HepG2 (cell line): ENCODE data around the gene FBXO10. TPM values are rescaled to one million over a fixed set of nuclear protein-coding genes. Genes with fewer than 3 reads are reported as not detected.

Experiments
- CEBPB ChIP-seq: IDR thresholded peaks from 2 replicates; pipeline ENCODE4 v1.6.1; 2011; ENCODE audit warnings: low read depth, low read length, improper control_type of control experiment, borderline replicate concordance
- ELF3 ChIP-seq: IDR thresholded peaks from 2 replicates; pipeline ENCODE4 v1.6.1; 2016; ENCODE audit warnings: missing genetic modification reagents, missing compliant biosample characterization
- FOXK1 ChIP-seq: sonication (generic); formaldehyde crosslinking; IDR thresholded peaks from 2 replicates; pipeline ENCODE4 v1.4.0; 2020; ENCODE audit warnings: low read depth, missing genetic modification reagents, borderline replicate concordance
- FOXK2 ChIP-seq: fragments of 450-650 bp; IDR thresholded peaks from 2 replicates; pipeline ENCODE4 v1.6.1; 2016
- IRF2 ChIP-seq: IDR thresholded peaks from 2 replicates; pipeline ENCODE4 v1.6.1; 2018; ENCODE audit warnings: missing genetic modification reagents, missing compliant biosample characterization
- JUN ChIP-seq: sonication (generic); formaldehyde crosslinking; IDR thresholded peaks from 2 replicates; pipeline ENCODE4 v1.4.0; 2020; ENCODE audit warnings: mild to moderate bottlenecking, missing genetic modification reagents
- KDM4B ChIP-seq: sonication (generic); formaldehyde crosslinking; IDR thresholded peaks from 2 replicates; pipeline ENCODE4 v1.4.0; 2020; ENCODE audit warnings: missing genetic modification reagents
- KDM5A ChIP-seq: fragments of 200-600 bp; sonication (generic); IDR thresholded peaks from 2 replicates; pipeline ENCODE4 v1.7.0; 2018; ENCODE audit warnings: antibody characterized with exemption, mild to moderate bottlenecking, low read length, borderline replicate concordance
- KLF16 ChIP-seq, 2 experiments: sonication (generic) in 1 of 2; formaldehyde crosslinking in 1 of 2; IDR thresholded peaks; 2 replicates each; pipeline versions ENCODE4 v1.6.1 to v1.8.0; 2016 to 2023; ENCODE audit warnings: missing genetic modification reagents in 2 of 2, missing compliant biosample characterization in 1 of 2
- PHF20 ChIP-seq: sonication (generic); formaldehyde crosslinking; IDR thresholded peaks from 2 replicates; pipeline ENCODE4 v1.5.0; 2020; ENCODE audit warnings: mild to moderate bottlenecking, missing genetic modification reagents
- POLR2AphosphoS2 ChIP-seq: IDR thresholded peaks from 2 replicates; pipeline ENCODE4 v1.6.1; 2011; ENCODE audit warnings: low read depth, low read length, improper control_type of control experiment
- SALL2 ChIP-seq: sonication (generic); formaldehyde crosslinking; IDR thresholded peaks from 2 replicates; pipeline ENCODE4 v1.8.1; 2023; ENCODE audit warnings: mild to moderate bottlenecking, missing genetic modification reagents, inconsistent platforms
- SIN3A ChIP-seq: IDR thresholded peaks from 2 replicates; pipeline ENCODE4 v1.6.1; 2011; ENCODE audit warnings: low read depth, mild to moderate bottlenecking, control low read depth, low read length, borderline replicate concordance
- SMAD1 ChIP-seq: sonication (generic); formaldehyde crosslinking; IDR thresholded peaks from 2 replicates; pipeline ENCODE4 v1.4.0; 2020; ENCODE audit warnings: missing genetic modification reagents, low read depth, mild to moderate bottlenecking, borderline replicate concordance
- SMYD3 ChIP-seq: sonication (generic); formaldehyde crosslinking; IDR thresholded peaks from 2 replicates; pipeline ENCODE4 v1.8.1; 2023; ENCODE audit warnings: mild to moderate bottlenecking, missing genetic modification reagents
- SP5 ChIP-seq: IDR thresholded peaks from 2 replicates; pipeline ENCODE4 v1.6.1; 2016; ENCODE audit warnings: low read depth, borderline replicate concordance
- TMF1 ChIP-seq: sonication (generic); formaldehyde crosslinking; IDR thresholded peaks from 2 replicates; pipeline ENCODE4 v1.8.1; 2022; ENCODE audit warnings: low read depth, missing genetic modification reagents
- ZMYM4 ChIP-seq: sonication (generic); formaldehyde crosslinking; IDR thresholded peaks from 2 replicates; pipeline ENCODE4 v1.8.1; 2023; ENCODE audit warnings: mild to moderate bottlenecking, missing genetic modification reagents
- ZNF546 ChIP-seq: sonication (generic); formaldehyde crosslinking; conservative IDR thresholded peaks from 2 replicates; pipeline ENCODE4 v1.8.1; 2023; ENCODE audit warnings: mild to moderate bottlenecking, missing genetic modification reagents
- polyA plus RNA-seq, 8 experiments: library from polyadenylated mRNA; depleted of rRNA in 3 of 8; stranded (reverse) in 7 of 8; unstranded in 1 of 8; fragments of >200 nt; fragmentation: Illumina TruSeq in 4 of 8; extraction: Trizol in 4 of 8; gene quantifications; 2 replicates each; pipeline versions ENCODE4 v1.2.1 to v1.2.3, GENCODE V29; 2011 to 2016; ENCODE audit warnings: low read depth in 4 of 8, missing spikeins in 1 of 8, mixed read lengths in 1 of 8; ENCODE audit not compliant: insufficient read depth in 1 of 8
- total RNA-seq, 5 experiments: library from RNA; depleted of rRNA; stranded (reverse); fragments of >200 nt; fragmentation: Illumina TruSeq; extraction: Trizol; gene quantifications; 2 replicates each; pipeline ENCODE4 v1.2.3, GENCODE V29; 2016; ENCODE audit warnings: low read depth in 1 of 5
- TF ChIP-seq, protein P1 (sequence below): sonication (generic); formaldehyde crosslinking; IDR thresholded peaks from 2 replicates; pipeline ENCODE4 v1.5.1; 2020; ENCODE audit warnings: mild to moderate bottlenecking, missing genetic modification reagents, moderate library complexity
- TF ChIP-seq, protein P2 (sequence below): IDR thresholded peaks from 2 replicates; pipeline ENCODE4 v1.6.1; 2012; ENCODE audit warnings: low read length, improper control_type of control experiment
- TF ChIP-seq, protein P3 (sequence below): IDR thresholded peaks from 2 replicates; pipeline ENCODE4 v1.6.1; 2016; ENCODE audit warnings: low read depth

The FBXO10 gene
- total and polyA plus RNA-seq, 2 of the 13 experiments (the other 11 are each of a cell fraction or from before 2014, with no cell fraction given): 3.1 to 5.1 TPM

DNA sequence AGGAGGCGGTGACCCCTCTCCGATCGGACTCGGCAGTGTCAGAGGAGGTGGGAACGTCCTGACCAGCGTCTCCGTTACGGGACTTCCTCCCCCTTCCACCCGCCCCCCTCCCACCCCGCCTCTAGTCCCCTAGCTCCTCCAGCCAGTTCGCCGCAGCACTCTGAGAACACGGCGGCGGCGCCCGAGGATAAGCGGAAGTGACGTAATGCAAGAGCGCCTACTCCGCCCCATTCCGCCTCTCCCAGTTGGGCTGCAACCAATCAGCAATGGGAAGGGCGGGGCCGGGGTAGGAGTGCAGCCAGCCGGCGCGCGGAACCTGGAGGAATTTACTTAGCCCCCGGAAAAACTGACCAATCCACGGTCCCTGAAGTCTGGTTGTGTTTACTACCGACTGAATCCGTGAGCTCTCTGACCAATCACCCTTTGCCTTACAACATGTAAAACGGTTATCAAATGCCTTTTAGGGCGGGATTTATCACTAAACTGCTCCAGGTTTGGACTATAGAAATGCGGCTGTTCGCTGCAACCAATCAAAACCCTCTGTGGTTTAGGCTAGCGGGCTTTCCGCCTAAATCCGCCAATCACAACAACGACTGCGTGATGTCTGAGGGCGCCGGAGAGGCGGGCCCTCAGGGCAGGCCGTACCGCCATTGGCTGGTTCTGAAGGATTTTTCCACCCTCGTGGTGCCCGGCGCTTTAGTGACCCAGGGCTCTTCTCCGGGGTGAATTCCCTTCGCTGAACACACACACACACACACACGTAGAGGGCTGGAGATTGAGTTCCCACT lies 110.7 kb downstream of the FBXO10 start, which contains the start of gene ZBTB5 (continued):
- TF ChIP-seq, protein P1, sequence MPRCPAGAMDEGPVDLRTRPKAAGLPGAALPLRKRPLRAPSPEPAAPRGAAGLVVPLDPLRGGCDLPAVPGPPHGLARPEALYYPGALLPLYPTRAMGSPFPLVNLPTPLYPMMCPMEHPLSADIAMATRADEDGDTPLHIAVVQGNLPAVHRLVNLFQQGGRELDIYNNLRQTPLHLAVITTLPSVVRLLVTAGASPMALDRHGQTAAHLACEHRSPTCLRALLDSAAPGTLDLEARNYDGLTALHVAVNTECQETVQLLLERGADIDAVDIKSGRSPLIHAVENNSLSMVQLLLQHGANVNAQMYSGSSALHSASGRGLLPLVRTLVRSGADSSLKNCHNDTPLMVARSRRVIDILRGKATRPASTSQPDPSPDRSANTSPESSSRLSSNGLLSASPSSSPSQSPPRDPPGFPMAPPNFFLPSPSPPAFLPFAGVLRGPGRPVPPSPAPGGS (CRISPR knock-in tag): 0 out of 2 replicates have a peak, but pooled peaks have one; percentile 24
- 0 out of 2 replicates have a peak, but pooled peaks have one; percentile 21 for TF ChIP-seq SALL2
- TF ChIP-seq SIN3A: peak; percentile 87; the same call in 1 of the 2 replicates
- TF ChIP-seq ELF3: peak; percentile 8; the same call in 1 of the 2 replicates
- TF ChIP-seq FOXK1: peak; percentile 96
- TF ChIP-seq KDM5A: no peak
- TF ChIP-seq JUN (CRISPR knock-in tag): no peak
- peak; percentile 23; the same call in 1 of the 2 replicates for TF ChIP-seq IRF2
- TF ChIP-seq ZMYM4 (CRISPR knock-in tag): peak; percentile 67
- 0 out of 2 replicates have a peak, but pooled peaks have one; percentile 71 for TF ChIP-seq POLR2AphosphoS2
- no peak for TF ChIP-seq KDM4B (CRISPR knock-in tag)
- no peak for TF ChIP-seq SMAD1 (CRISPR knock-in tag)
- TF ChIP-seq PHF20 (CRISPR knock-in tag): peak; percentile 49; the same call in 1 of the 2 replicates
- TF ChIP-seq CEBPB: peak; percentile 72; the same call in 1 of the 2 replicates
- TF ChIP-seq FOXK2: peak; percentile 61; the same call in 1 of the 2 replicates
- TF ChIP-seq SMYD3 (CRISPR knock-in tag): no peak
- TF ChIP-seq, protein P2, sequence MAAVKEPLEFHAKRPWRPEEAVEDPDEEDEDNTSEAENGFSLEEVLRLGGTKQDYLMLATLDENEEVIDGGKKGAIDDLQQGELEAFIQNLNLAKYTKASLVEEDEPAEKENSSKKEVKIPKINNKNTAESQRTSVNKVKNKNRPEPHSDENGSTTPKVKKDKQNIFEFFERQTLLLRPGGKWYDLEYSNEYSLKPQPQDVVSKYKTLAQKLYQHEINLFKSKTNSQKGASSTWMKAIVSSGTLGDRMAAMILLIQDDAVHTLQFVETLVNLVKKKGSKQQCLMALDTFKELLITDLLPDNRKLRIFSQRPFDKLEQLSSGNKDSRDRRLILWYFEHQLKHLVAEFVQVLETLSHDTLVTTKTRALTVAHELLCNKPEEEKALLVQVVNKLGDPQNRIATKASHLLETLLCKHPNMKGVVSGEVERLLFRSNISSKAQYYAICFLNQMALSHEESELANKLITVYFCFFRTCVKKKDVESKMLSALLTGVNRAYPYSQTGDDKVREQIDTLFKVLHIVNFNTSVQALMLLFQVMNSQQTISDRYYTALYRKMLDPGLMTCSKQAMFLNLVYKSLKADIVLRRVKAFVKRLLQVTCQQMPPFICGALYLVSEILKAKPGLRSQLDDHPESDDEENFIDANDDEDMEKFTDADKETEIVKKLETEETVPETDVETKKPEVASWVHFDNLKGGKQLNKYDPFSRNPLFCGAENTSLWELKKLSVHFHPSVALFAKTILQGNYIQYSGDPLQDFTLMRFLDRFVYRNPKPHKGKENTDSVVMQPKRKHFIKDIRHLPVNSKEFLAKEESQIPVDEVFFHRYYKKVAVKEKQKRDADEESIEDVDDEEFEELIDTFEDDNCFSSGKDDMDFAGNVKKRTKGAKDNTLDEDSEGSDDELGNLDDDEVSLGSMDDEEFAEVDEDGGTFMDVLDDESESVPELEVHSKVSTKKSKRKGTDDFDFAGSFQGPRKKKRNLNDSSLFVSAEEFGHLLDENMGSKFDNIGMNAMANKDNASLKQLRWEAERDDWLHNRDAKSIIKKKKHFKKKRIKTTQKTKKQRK: peak; percentile 73
- TF ChIP-seq, protein P3, sequence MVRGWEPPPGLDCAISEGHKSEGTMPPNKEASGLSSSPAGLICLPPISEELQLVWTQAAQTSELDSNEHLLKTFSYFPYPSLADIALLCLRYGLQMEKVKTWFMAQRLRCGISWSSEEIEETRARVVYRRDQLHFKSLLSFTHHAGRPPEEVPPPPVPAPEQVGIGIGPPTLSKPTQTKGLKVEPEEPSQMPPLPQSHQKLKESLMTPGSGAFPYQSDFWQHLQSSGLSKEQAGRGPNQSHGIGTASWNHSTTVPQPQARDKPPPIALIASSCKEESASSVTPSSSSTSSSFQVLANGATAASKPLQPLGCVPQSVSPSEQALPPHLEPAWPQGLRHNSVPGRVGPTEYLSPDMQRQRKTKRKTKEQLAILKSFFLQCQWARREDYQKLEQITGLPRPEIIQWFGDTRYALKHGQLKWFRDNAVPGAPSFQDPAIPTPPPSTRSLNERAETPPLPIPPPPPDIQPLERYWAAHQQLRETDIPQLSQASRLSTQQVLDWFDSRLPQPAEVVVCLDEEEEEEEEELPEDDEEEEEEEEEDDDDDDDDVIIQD (CRISPR knock-in tag): peak; percentile 57; the same call in 1 of the 2 replicates
- no peak for TF ChIP-seq KLF16 (CRISPR knock-in tag; IDR thresholded peaks at IDR 0.05)
- TF ChIP-seq TMF1 (CRISPR knock-in tag): 0 out of 2 replicates have a peak, but pooled peaks have one; percentile 10
- no peak for TF ChIP-seq ZNF546 (CRISPR knock-in tag)
- peak; percentile 81 for TF ChIP-seq SP5 (CRISPR knock-in tag)
